Measurements from ENCODE around the gene FOXI1. TPM values are rescaled to one million over a fixed set of nuclear protein-coding genes. Genes with fewer than 3 reads are reported as not detected.

The FOXI1 gene
- total RNA-seq, 2 donors from 2014 or later = not detected

DNA sequence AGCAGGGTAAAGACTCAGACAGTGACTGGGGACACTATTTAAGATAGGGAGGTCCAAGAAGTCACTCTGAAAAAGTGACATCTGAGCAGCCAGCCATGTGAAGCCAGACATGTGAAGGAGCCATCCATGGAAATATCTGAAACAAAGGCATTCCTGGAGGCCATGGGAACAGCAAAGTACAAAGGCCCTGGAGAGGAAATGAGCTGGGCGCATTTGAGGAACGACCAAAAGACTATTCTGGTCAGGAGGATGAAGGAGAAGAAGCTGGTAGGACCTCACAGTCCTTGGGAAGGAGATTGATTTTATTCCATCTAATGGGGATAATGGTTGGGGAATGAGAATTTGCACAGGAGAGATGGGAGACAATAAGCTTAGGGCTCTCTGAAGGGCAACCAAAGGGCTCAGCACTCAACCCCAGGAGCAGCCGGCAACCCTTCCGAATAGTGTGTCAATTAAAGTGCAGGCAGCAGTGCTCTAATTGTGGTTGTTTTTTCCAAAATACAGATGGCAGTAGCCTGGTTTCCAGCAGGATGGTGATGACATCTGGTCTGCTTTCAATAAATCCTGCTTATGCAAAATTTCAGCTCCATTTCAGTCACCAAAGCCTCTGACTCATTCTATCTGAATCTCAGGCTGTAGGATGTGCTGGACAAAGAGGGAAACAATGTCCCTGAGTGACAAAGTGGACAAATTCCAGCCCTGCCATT lies 26.7 kb downstream of the FOXI1 start:
- no peak overlapping the region for H3K27ac ChIP-seq
- TF ChIP-seq CTCF (IDR thresholded peaks at IDR 0.05) = no peak

DNA sequence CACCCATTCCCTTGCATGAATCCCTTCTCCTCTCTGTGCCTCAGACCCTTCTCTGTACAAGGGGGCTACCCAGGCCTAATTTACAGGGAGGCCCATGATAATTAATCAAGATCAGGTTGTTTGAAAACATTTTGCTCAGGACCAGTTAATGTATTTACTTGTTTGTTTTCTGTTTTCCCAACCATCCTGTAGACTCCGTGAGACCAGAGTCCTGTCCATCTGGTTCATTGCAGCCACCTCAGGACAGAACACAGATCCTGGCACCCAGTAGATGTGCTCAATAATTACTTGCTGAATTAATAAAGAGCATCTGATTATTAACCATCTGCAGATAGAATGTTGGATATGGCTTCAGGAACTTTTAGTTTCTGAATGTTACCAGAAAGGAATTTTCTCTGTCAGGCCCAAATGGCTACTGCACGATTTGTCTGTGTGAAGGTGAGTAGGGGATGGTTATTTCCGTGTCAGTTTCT lies 27.3 kb downstream of the FOXI1 start:
- no peak overlapping the region for H3K27ac ChIP-seq
- ATAC-seq (ENCODE audit: insufficient number of reproducible peaks, low FRiP score, low read depth) = no peak
- H3K9me3 ChIP-seq = no peaks in the 10 kb centered on the region
- no peaks in the 10 kb centered on the region for H3K27me3 ChIP-seq (replicated peaks; ENCODE audit: insufficient read depth)
- no peak overlapping the region for H3K4me3 ChIP-seq
- no peaks in the 10 kb centered on the region for H3K36me3 ChIP-seq
- H3K4me1 ChIP-seq (ENCODE audit: control insufficient read depth in 1 of 2, low read depth in 2 of 2) = no peaks in the 10 kb centered on the region
- TF ChIP-seq CTCF (IDR thresholded peaks at IDR 0.05) = no peak
- DNase-seq (ENCODE audit: low spot score) = no peak

More for the DNA sequence above, 26.7 kb downstream of the FOXI1 start:
- Histone ChIP-seq H3K36me3 (no peaks in the 10 kb centered on the region), H3K4me1 (ENCODE audit: control insufficient read depth in 1 of 2, low read depth in 2 of 2) (no peaks in the 10 kb centered on the region), H3K9me3 (no peaks in the 10 kb centered on the region), H3K4me3 (no peak overlapping the region), H3K27me3 (replicated peaks; ENCODE audit: insufficient read depth) (no peaks in the 10 kb centered on the region)
- ATAC-seq (ENCODE audit: insufficient number of reproducible peaks, low FRiP score, low read depth) (no peak), DNase-seq (ENCODE audit: low spot score) (no peak)

- Histone ChIP-seq H3K27ac (no peak overlapping the region), H3K27me3 (replicated peaks; ENCODE audit: insufficient read depth) (no peaks in the 10 kb centered on the region), H3K9me3 (no peaks in the 10 kb centered on the region), H3K4me1 (ENCODE audit: control insufficient read depth in 1 of 2, low read depth in 2 of 2) (no peaks in the 10 kb centered on the region), H3K36me3 (no peaks in the 10 kb centered on the region), H3K4me3 (no peak overlapping the region)
- DNase-seq (ENCODE audit: low spot score) (no peak), ATAC-seq (ENCODE audit: insufficient number of reproducible peaks, low FRiP score, low read depth) (no peak)
- TF ChIP-seq CTCF (IDR thresholded peaks at IDR 0.05) = no peak
Measured at GRCh38 chr5:170135796-170136490, 30.2 kb downstream of the FOXI1 start.

- no peak for TF ChIP-seq CTCF (IDR thresholded peaks at IDR 0.05)
Measured at GRCh38 chr5:170136506-170136905, 30.8 kb downstream of the FOXI1 start.

GRCh38 chr5:170137694-170138214 lies 32.1 kb downstream of the FOXI1 start:
- DNase-seq (ENCODE audit: low spot score) (no peak), ATAC-seq (ENCODE audit: insufficient number of reproducible peaks, low FRiP score, low read depth) (no peak)
- H3K36me3 ChIP-seq = no peaks in the 10 kb centered on the region
- H3K27me3 ChIP-seq (replicated peaks; ENCODE audit: insufficient read depth) = no peaks in the 10 kb centered on the region
- no peak overlapping the region for H3K4me3 ChIP-seq
- no peak for TF ChIP-seq CTCF (IDR thresholded peaks at IDR 0.05)
- H3K27ac ChIP-seq = no peak overlapping the region
- no peaks in the 10 kb centered on the region for H3K9me3 ChIP-seq
- H3K4me1 ChIP-seq (ENCODE audit: control insufficient read depth in 1 of 2, low read depth in 2 of 2) = no peaks in the 10 kb centered on the region

More at GRCh38 chr5:170136506-170136905, 30.8 kb downstream of the FOXI1 start:
- no peak overlapping the region for H3K27ac ChIP-seq
- H3K36me3 ChIP-seq = no peaks in the 10 kb centered on the region
- DNase-seq (ENCODE audit: low spot score) = no peak
- H3K27me3 ChIP-seq (replicated peaks; ENCODE audit: insufficient read depth) = no peaks in the 10 kb centered on the region
- no peak overlapping the region for H3K4me3 ChIP-seq
- no peak for ATAC-seq (ENCODE audit: insufficient number of reproducible peaks, low FRiP score, low read depth)
- H3K4me1 ChIP-seq (ENCODE audit: control insufficient read depth in 1 of 2, low read depth in 2 of 2) = no peaks in the 10 kb centered on the region
- no peaks in the 10 kb centered on the region for H3K9me3 ChIP-seq
